ENCODE results near the gene CCDC38.

The CCDC38 gene

GRCh38 chr12:95837240-95838038, 105.0 kb downstream of the CCDC38 start:
- no peak for DNase-seq (ENCODE audit: low read depth, low spot score)

GRCh38 chr12:95836630-95837239, 105.7 kb downstream of the CCDC38 start:
- DNase-seq (ENCODE audit: low read depth, low spot score), result no peak

DNA sequence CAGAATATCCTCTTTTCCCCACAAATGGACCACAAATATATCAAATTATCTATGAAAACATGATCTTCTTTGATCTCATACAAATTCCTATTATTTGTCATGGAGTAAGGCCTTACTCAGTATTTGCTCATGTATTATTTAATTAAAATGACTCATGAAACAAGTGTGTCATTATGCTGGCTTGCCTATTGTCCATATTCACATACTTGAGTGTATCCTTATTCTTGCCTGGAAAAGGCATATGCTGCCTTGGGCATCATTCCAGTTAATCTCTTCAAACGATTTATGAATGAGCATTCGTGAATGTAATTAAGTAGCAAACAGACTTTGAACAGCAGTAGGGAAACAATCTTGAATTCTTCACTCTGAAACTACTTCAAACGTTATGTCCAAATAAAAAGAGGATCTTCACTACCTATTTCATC, 106.2 kb downstream of the CCDC38 start:
- no peak for DNase-seq (ENCODE audit: low read depth, low spot score)

DNA sequence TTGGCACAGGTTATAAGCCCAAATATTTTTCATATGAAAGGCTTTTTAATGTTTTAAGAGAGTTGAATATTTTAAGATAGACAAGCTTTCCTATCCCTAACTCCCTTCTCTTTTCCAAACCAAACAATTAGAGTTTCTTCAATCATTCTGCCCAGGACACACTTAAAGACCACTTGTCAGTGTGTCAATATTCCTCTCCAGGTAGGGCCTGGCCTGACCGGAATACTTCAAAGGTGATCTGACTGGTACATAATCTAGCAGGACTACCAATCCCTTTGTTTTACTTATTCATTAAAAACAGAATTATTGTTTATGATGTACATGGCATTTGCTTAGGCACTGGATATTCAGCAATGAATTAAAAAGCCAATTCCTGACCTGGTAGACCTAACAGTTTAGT, 107.8 kb downstream of the CCDC38 start:
- no peak for DNase-seq (ENCODE audit: low read depth, low spot score)

- DNase-seq (ENCODE audit: low read depth, low spot score), result no peak
These were observed 111.9 kb downstream of the CCDC38 start for GRCh38 chr12:95830335-95831089.

GRCh38 chr12:95829395-95829794, 113.0 kb downstream of the CCDC38 start:
- no peak for DNase-seq (ENCODE audit: low read depth, low spot score)

- DNase-seq (ENCODE audit: low read depth, low spot score), result no peak
These were observed 122.2 kb downstream of the CCDC38 start for GRCh38 chr12:95820096-95820703.
